GM18526 (cell line): ENCODE data around the gene SLC45A1.

Experiments
- POLR2A ChIP-seq: IDR thresholded peaks from 3 replicates; pipeline ENCODE4 v1.6.1; 2011; ENCODE audit not compliant: insufficient read length; ENCODE audit errors: extremely low read depth

SLC45A1 gene

DNA sequence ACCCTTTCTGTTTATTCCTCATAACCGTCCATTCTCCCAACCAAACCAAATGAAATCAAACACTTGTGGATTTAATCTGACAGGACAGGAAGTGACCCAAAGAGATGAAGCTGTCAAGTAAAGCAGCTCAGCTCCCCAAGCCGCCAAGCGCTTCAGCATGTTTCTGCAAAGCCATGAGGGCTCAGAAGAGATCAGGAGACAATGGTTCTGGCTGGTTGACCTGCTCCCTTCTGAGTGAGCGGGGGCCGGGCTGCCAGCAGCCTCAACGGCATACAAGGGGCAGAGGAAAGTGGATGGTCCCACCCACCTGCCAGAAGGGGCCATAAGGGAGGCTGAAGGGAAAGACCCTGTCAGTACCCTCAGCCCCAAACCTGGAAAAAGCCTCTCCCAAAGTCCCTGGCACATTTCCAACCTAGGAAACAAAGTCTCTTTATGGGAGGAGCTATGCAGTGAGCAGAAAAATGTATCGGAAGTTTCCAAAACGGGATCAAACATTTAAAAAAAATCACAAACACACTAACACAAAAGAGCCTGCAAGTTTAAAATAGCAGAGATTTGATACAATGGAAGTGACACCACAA lies 45.4 kb downstream of the SLC45A1 start:
- no peak for TF ChIP-seq POLR2A

DNA sequence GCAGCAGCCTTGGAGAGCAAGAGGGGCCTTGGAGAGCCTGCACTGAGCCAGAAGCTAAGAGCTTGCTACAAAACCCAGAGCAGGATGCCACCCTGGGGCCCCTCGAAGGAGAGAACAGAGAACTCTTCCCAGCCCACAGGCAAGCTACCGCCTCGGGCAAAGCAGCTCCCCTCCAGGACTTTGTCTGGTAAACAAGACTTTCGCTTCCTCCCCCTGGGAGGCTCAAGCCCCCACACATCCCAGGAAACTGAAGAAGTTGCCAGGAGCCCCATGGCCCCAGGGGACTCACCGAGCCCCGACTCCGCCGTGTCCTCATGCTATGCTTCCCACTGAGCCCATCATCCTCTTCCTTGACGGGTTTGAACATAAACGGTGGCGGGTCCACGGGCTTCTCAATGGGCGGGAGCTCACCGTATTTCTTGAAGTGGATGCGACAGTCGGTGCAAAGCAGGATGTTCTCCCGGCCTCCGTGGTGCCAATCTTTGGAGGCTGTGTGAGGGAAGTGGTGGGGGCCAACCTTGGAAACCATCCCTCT lies 45.9 kb downstream of the SLC45A1 start:
- TF ChIP-seq POLR2A = no peak

DNA sequence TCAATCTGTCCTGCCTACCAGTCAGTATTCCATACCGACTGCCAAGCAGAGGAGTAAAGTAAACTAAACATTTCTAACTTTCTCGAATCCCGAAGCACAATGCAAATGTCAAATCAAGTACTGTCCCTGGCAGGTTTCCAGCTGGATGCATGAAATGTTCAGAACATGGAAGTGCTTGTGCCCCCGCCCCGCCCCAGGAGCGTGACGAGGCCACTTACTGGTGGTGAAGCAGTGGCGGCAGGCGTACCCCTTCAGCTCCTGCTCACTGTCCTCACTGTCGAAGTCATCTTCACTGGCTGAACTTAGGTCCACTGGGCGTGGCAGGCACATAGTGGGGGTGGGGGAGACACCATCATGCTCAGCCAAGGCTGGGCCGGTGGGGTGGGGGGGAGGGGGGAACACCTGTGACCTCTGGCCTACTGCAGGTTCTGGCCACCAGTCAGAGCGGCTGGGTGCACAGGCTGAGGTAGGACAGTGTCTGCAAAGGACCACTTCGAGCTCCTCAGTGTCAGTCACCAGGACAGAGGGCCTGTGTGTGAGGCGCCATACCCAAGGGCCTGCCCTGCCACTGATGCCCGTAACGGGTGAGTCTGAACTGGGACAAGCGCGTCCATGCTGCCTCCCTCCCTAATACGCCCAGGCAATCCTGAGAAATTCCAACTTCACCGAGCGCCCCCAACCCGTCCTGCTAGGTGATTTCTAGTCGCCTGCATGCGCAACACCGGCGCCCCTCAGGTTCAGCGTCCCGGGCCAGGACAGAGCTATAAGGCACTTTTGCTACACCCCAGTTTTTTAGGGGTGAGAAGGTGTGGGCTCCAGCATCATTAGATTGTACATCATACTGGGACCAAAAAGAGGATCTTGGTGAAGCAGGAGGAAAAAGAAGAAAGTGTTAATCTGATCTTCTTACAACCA lies 46.9 kb downstream of the SLC45A1 start:
- TF ChIP-seq POLR2A = no peak

GRCh38 chr1:8365661-8366362 lies 47.9 kb downstream of the SLC45A1 start:
- TF ChIP-seq POLR2A = no peak

GRCh38 chr1:8367571-8368194 lies 49.8 kb downstream of the SLC45A1 start:
- TF ChIP-seq POLR2A = no peak

DNA sequence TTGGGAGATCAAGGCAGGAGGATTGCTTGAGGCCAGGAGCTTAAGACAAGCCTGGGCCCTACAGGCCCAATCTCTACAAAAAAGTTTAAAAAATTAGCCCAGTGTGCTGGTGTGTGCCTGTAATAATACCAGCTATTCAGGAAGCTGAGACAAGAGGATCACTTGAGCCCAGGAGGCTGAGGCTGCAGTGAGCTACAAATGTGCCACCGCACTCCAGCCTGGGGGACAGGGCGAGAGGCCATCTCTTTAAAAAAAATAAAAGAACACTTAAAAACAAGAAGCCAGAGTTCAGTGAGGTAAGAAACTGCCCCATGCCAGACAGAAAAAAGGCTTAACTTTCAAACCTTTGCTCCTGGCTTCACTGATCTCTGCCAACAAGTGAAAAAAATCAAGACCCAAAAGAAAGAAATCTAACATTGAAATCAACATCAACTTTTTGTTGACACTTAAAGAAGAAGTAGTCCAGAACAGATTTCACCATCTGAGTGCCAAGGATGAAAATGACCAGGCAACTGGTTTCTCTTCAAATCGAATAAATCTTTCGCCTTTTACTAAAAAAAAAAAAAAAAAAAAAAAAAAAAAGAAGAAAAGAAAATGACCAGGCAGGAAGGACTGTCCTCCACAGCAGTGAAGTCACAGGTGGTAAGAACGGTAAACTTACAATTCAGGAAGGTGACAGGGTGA lies 51.2 kb downstream of the SLC45A1 start:
- TF ChIP-seq POLR2A = no peak

- TF ChIP-seq POLR2A = no peak
Observed at GRCh38 chr1:8370046-8370881, 52.4 kb downstream of the SLC45A1 start.

DNA sequence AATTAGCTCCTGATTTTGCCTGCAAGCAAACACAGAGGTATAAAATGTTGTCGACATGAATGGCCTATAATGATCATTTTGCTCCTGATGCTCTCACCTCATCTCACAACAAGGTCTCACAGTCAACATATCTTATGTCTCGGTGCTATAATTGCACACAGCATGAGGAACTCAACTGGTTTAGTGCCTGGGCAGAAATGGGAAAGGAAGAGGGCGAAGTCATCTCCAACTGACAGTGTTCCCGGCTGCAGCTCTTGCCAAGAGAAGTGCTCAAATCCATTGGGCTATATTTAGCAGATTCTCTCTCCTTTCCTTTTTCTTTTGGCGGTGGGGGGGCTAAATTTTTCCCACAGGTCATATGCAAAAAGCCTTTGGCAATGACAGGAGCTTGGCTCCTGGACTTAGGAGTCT lies 53.0 kb downstream of the SLC45A1 start:
- no peak for TF ChIP-seq POLR2A

DNA sequence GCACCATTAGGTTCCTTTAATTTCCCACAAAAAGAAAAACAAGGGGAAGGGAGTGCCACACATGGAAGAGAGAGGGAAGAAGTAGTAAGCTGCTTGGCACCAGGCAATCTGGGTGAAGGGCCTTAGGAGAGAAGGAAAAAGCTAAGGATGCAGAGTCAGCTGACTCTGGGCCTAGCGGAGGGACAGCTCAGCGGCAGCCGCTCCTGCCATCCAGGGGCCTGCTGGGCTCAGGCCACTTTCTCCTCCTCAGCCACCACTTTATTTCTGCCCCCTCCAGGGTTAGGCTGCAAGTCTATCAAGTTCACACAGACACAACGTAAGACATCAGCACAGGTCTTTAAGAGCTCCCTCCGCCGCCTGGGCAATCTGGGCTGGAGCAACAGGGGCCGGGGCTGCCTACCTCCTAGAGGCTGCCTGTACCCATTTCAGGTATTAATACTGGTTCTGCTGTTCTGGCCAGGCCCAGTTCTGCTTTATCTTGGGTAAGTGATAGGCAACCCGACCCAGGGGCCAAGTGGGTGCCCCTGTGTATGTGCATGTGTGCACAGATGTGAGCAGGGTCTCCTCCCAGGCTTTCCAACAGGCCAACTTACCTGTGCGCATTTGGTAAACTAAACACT lies 53.6 kb downstream of the SLC45A1 start:
- TF ChIP-seq POLR2A = no peak

GRCh38 chr1:8373125-8373524 lies 55.2 kb downstream of the SLC45A1 start:
- TF ChIP-seq POLR2A = no peak

- TF ChIP-seq POLR2A = no peak
Observed at GRCh38 chr1:8373581-8374241, 55.8 kb downstream of the SLC45A1 start.

GRCh38 chr1:8374356-8374755 lies 56.4 kb downstream of the SLC45A1 start:
- no peak for TF ChIP-seq POLR2A

GRCh38 chr1:8374812-8375211 lies 56.9 kb downstream of the SLC45A1 start:
- no peak for TF ChIP-seq POLR2A
